H1 (cell line): Measurements from ENCODE around the gene DHX57. TPM values are rescaled to one million over a fixed set of nuclear protein-coding genes. Genes with fewer than 3 reads are reported as not detected.

Experiments
- E2F6 ChIP-seq: IDR thresholded peaks from 2 replicates; pipeline ENCODE4 v1.6.1; 2012; ENCODE audit warnings: inconsistent platforms
- GABPA ChIP-seq: IDR thresholded peaks from 2 replicates; pipeline ENCODE4 v1.6.1; 2011; ENCODE audit warnings: mild to moderate bottlenecking, low read length, moderate library complexity, borderline replicate concordance; ENCODE audit not compliant: insufficient read depth
- POLR2AphosphoS5 ChIP-seq: IDR thresholded peaks from 2 replicates; pipeline ENCODE4 v1.6.1; 2011; ENCODE audit warnings: low read depth, low read length
- TBP ChIP-seq: IDR thresholded peaks from 2 replicates; pipeline ENCODE4 v1.6.1; 2011; ENCODE audit warnings: low read depth, low read length, improper control_type of control experiment
- TEAD4 ChIP-seq: IDR thresholded peaks from 2 replicates; pipeline ENCODE4 v1.6.1; 2012; ENCODE audit warnings: low read depth, low read length, inconsistent platforms, mixed read lengths
- YY1 ChIP-seq: IDR thresholded peaks from 2 replicates; pipeline ENCODE4 v1.6.1; 2011; ENCODE audit warnings: low read depth, mild to moderate bottlenecking, low read length
- polyA plus RNA-seq, 7 experiments: library from polyadenylated mRNA; depleted of rRNA in 3 of 7; stranded (reverse) in 5 of 7; unstranded in 2 of 7; fragments of >200 nt in 5 of 7; fragments of 200-250 nt in 2 of 7; gene quantifications; 1 replicate in 5 of 7; 2 replicates in 1 of 7; 4 replicates in 1 of 7; pipeline versions ENCODE4 v1.2.1 to v1.2.3, GENCODE V29; 2011 to 2013; ENCODE audit warnings: missing spikeins in 2 of 7, mixed read lengths in 2 of 7
- total RNA-seq: library from RNA; stranded (reverse); fragmentation: NEBNext Ultra II Directional; extraction: Animal tissue kit (Norgen Biotek cat#: 25700); gene quantifications from 2 replicates; pipeline ENCODE4 v1.2.1, GENCODE V29; 2021

The DHX57 gene
- total and polyA plus RNA-seq, 2 of the 8 experiments (the other 6 are each of a cell fraction or from before 2014, with no cell fraction given): 10.7 to 32.9 TPM

DNA sequence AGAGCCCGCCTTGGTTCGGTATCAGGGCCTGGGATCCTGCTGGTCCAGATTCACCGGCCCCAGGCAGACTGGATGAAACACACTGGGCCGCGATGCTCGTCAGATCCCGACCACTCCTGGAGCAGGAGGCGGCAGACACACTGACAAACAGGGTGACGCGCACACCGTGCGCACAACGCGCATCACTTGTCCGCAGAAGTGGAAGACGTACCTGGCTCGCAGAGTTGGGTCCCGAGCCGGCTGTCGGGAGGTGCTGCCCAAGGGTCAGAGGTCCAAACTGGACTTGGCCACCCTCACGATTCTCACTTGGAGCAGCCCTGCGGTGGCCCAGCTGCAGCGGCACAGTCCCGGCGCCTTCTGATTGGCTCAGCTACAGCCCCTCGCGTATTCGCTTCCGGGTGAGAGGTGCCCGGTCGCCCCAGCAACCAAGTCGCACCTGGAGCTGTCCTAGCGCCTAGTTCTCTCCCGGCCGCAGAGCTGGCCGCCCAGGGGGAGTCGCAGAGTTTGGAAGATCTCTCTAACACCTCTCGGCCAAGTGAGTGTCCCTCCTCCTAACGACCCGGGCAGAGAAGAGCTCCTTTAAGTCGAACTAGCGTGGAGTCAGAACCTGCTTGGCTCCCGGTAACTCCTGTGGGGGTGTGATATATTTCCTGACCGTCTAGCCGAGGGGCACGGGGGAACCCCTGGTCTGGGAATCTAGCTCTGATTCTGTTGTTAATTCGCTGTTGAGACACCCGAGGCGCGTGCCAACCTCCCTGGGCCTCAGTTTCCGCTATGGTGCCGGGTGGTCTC is at the start of gene DHX57, which contains the start of gene MORN2 (continued):
- 0 out of 2 replicates have a peak, but pooled peaks have one; percentile 11 for TF ChIP-seq TEAD4
- TF ChIP-seq POLR2AphosphoS5: peak; percentile 28; the same call in 1 of the 2 replicates
- peak; percentile 91 for TF ChIP-seq GABPA
- TF ChIP-seq YY1: no peak
- TF ChIP-seq TBP: peak; percentile 37; the same call in 1 of the 2 replicates
- TF ChIP-seq E2F6: 0 out of 2 replicates have a peak, but pooled peaks have one; percentile 36
